GM19193 (cell line): ENCODE measurements around the gene FXYD3.

Source experiments
- POLR2A ChIP-seq: IDR thresholded peaks from 4 replicates; pipeline ENCODE4 v1.6.1; 2011; ENCODE audit not compliant: insufficient read depth, insufficient read length; ENCODE audit errors: extremely low read depth

FXYD3 gene

GRCh38 chr19:35110974-35111373, 4.6 kb upstream of the FXYD3 start:
- no peak for TF ChIP-seq POLR2A

- no peak for TF ChIP-seq POLR2A
Observed at GRCh38 chr19:35112995-35113688, 2.5 kb upstream of the FXYD3 start.

- TF ChIP-seq POLR2A: no peak
Observed at GRCh38 chr19:35114353-35115176, 1.1 kb upstream of the FXYD3 start.

GRCh38 chr19:35116072-35116801, 614 bp downstream of the FXYD3 start:
- TF ChIP-seq POLR2A: no peak

- no peak for TF ChIP-seq POLR2A
Observed at GRCh38 chr19:35117116-35117515, 1.5 kb downstream of the FXYD3 start.

DNA sequence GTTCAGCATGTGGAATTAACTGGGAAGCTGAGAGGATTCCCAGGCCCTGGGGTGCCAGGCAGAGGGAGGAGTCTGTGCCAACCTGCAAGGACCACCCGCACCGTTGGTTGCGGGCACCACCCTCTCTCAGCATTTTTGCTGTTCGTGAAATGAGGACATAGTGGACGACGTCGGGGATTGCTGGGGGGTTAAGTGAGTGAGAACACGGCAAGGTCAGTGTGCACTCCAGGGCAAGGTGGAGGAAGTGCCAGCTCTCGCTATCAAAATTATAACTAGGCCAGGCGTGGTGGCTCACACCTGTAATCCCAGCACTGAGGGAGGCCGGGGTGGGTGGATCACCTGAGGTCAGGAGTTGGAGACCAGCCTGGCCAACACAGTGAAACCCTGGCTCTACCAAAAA, 2.2 kb downstream of the FXYD3 start:
- no peak for TF ChIP-seq POLR2A

DNA sequence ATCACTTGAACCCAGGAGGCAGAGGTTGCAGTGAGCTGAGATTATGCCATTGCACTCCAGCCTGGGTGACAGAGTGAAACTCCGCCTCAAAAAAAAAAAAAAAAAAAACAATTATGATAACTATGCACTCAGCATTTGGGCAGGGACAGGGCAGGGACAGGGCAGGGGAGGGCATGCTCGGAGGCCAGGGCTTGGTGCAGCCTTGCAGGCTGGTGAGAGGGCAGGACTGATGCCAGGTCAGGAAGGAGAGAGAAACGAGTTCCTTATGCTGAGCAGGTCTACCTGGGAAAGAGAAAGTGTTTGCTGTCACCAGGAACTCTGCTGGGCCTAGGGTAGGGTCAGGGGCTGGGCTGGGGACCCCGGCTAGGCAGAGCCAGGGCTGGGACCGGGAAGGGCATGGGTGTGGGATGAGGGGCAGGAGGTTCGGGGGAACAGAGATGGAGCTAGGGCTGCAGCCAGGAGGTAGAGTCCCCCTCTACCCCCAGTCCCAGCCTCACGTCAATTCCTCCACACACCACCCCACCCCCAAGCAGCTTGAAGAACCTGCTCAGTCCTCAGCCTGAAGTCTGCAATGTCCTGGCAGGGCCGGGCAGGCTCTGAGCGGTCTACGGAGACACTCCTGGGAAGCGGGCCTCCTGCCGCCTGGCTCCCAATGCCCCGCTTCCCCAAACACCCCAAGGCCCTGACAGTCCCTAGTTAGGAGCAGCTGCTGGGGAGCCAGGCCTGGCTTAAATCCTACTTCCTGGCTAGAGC, 2.8 kb downstream of the FXYD3 start:
- TF ChIP-seq POLR2A: no peak

GRCh38 chr19:35119091-35119490, 3.5 kb downstream of the FXYD3 start:
- TF ChIP-seq POLR2A: no peak

- no peak for TF ChIP-seq POLR2A
Observed at GRCh38 chr19:35119578-35120155, 4.0 kb downstream of the FXYD3 start.

GRCh38 chr19:35120492-35120891, 4.9 kb downstream of the FXYD3 start:
- no peak for TF ChIP-seq POLR2A

GRCh38 chr19:35120898-35121297, 5.3 kb downstream of the FXYD3 start:
- TF ChIP-seq POLR2A: no peak

DNA sequence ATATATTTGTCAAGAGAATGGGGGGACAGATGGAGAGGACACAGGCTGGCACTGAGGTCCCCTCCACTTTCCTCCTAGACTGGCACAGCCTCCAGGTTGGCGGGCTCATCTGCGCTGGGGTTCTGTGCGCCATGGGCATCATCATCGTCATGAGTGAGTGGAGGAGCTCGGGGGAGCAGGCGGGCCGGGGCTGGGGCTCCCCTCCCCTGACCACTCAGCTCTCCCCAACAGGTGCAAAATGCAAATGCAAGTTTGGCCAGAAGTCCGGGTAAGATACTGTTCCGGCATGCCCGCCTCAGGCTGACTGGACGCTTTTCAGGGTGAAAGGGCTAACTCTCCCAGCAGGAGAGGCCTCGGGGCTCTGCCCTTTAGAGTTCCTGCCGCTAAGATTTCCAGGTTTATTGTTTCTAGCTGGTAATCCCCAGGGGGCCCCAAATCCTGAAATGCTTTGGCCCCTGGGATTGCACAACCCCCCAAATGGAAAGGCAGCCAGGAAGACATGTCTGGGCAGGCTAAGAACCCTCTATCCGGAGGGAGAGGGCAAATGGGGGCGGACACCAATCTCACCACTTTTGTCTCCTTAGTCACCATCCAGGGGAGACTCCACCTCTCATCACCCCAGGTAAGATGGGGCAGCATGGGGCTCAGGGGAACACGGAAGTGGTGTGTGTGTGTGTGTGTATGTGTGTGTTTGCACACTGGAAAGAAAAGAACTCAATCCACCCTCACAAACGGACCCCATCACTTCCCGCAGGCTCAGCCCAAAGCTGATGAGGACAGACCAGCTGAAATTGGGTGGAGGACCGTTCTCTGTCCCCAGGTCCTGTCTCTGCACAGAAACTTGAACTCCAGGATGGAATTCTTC, 7.3 kb downstream of the FXYD3 start:
- no peak for TF ChIP-seq POLR2A

DNA sequence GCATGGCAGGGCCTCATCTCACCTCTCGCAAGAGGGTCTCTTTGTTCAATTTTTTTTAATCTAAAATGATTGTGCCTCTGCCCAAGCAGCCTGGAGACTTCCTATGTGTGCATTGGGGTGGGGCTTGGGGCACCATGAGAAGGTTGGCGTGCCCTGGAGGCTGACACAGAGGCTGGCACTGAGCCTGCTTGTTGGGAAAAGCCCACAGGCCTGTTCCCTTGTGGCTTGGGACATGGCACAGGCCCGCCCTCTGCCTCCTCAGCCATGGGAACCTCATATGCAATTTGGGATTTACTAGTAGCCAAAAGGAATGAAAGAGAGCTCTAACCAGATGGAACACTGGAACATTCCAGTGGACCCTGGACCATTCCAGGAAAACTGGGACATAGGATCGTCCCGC, 8.0 kb downstream of the FXYD3 start:
- no peak for TF ChIP-seq POLR2A

DNA sequence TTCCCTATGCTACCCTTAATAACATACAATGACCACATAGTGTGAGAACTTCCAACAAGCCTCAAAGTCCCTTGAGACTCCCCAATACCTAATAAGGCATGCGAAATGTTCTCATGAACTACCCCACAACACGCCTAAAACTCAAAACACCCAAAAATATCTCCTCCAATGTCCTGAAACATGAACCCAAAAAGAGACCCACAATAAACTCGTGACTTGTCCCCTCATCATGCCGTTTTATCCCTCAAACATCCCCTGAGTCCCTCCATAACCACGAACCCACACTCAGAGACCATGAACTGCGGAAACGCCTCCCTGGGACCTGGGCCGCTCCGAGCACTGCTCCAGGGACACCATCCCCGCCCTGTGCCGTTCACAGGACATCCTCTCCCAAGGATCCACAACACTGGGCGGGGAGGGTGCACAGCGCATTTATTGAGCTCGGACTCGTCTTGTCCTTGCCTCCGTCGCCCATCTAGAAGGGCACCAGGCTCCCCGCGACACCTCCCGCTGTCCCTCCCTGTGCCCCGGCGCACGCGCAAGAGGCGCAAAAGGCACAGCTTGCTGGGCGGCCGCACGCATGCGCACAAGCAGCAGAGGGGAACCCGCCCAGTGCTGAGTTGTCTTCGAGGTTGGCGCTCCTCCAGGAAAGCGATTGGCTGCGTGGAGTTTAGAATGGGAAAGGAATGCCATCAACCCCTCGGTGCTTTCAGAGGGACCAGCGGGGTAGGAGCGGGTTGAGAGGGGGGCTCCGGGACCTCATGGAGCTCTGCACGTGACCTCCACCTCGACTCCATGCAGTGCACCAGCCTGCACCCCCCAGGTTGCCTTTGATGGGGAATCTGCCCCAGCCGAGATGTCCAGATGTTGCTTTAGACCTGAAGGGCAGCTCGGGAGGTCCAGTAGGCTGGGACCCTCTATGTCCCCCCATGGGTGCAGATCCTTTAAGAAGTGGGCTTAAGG, 8.8 kb downstream of the FXYD3 start:
- TF ChIP-seq POLR2A: peak; percentile 72
